IPS-NIHi11 (cell line): ENCODE results near the gene IFNLR1.
"Not testable (repeated sequence)": the region's sequence is repeated elsewhere in the genome, so short reads cannot be mapped to it uniquely, and the experiment has no call there.

Experiments used
- DNase-seq: peaks from one replicate; pipeline ENCODE4 v3.0.0; 2012; ENCODE audit warnings: mixed read lengths, low spot score

IFNLR1 gene

DNA sequence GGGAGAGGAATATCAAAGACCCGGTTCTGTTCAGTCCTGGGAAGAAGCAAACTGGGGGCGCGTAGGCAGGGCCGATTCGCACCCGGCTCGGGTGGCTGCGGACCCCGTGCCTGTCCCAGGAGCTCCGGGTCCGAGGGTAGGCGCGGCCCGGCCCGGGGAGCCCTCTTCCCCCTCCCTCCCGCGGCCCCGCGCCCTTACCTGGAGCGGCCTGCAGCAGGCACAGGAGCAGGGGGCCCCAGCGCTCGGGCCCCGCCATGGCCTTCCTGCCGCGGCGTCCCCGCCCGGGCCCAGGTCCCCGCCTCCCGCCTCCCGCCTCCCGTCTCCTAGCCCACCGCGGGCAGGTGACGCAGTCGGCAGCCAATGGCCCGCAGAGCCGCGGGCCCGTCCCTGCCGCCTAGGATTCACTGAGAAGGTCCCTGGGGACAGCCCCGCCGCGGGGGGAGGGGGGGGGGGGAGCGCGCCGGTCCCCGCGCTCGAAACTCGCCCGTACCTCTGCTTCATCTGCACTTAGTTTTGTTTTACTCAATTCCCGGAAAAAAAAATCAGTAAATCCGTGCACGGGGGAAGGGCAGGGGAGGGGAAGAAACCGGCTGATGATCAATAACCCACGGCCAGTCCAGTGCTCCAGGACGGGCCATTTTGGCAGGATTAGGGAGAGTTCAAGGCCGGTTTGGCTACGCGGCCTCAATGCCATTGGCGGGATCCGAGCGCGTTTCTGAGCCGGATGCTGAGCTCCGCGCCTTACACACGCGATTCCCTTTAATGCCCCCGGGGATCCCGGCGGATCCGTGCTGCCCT is at the start of gene IFNLR1:
Gene IFNLR1 (minus strand): TSS at position 297 of the 798 bp plus-strand sequence. CDS start 41 bp downstream, at position 256.
- DNase-seq = peak; percentile 96

DNA sequence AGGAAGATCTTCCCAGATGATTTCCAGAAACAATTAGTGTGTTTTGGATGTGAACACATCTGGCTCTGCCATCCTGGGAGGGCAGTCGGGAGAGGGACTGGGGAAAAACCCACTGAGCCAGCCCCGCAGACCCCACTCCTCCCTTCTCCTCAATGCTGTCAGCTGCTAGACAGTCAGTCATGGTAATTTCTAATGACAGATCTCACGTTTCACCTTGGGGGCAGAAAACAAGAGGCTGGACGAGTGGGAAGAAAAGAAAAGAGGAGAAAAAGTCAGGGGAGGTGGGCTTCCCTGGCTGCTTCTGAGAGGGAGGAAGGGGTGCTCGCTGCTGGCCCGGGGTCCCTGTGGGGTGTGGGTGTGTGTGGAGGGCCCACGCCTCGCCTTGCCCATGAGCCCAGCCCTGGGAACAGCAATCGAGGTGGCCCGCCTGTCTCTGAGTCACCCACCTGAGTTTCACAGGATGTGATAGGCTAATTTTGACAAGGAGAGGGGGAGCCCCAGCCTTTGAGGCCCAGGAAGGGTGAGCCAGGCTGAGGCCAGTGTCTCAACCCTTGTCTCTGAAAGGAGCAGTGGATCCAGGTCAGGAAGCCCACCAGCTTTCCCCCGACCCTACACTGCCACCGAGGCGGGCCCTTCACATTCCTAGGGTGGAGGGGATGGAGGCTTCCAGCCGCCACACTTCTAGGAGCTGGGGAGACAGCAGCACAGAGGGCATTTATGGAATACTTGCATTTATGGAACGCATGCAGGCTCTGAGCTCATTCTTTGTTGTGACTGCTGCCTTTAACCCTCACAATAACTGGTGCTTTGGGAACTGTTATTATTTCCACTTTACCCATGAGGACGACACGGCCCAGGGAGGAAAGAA is 49.1 kb upstream of the IFNLR1 start:
- peak; percentile 55 for DNase-seq

DNA sequence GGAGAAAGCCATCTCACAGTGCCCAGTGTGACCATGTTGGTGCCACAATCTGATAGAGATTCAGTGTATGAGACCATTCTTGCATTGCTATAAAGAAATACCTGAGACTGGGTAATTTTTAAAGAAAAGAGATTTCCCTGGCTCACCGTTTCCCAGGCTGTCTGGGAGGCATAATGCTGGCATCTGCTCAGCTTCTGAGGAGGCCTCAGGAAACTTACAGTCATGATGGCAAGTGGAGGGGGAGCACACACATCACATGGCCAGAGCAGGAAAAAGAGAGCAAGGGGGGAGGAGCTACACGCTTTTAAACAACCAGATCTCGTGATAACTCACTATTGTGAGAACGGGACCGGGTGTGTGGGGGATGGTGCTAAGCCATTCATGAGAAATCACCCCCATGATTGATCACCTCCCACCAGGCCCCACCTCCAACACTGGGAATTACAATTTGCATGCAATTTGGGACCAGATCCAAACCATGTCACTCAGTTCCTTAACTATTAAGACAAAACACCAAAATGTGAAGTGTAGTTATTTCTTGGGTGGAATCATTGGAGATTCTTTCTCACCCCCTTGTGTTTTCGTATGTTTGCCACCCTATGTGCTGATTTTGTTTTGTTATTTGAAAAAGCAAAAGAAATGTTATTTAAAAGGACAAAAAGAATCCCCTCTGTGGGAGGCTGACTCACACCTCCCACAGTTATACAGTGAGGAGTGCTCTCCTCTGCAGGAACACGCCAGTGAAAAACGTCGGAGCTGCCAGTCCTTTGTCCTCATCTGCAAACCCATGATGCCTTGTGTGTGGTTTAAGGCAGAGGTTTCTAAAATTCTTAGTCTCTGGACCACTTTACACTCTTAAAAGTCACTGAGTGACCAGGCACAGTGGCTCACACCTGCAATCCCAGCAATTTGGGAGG is 46.9 kb upstream of the IFNLR1 start:
- no peak for DNase-seq

DNA sequence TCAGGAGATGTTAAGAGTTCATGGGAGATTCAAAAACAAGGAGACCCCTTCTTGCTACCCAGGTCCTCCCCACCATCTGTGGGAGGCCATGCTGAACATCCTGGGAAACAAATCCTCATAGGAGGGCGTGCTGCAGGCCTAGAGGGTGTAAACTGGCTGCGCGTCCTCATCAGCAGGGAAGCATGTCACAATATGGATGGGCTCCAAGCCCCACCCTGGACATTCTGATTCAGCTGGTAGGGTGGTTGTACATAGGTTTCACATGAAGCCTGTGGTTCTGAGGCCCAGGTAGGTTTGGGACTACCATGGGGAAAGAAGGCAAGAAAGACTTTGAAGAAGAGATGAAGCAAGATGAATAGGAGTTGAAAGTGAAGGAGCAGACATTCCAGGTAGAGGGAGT is 44.6 kb upstream of the IFNLR1 start:
- no peak for DNase-seq

DNA sequence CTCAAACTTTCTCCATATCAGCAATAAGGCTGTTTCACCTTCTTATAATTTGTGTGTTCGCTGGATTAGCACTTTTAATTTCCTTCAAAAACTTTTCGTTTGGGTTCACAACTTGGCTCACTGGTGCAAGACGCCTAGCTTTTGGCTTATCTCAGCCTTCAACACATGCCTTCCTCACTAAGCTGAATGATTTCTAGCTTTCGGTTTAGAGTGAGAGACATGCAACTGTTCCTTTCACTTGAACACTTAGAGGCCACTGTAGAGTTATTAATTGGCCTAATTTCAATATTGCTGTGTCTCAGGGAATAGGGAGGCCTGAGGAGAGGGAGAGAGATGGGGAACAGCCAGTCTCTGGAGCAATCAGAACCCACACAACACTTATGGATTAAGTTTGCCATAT is 41.2 kb upstream of the IFNLR1 start:
- DNase-seq = no peak

DNA sequence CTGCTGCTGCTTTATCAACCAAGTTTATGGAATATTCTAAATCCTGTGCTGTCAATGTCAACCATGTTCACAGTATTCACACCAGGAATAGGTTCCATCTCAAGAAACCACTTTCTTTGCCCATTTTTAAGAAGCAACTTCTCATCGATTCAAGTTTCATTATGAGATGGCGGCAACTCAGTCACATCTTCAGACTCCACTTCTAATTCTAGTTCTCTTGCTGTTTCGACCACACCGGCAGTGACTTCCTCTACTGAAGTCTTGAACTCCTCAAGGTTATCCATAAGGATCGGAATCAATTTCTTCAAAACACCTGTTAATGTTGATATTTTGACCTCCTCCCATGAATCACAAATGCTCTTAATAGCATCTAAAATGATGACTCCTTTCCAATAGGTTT is 39.7 kb upstream of the IFNLR1 start:
- DNase-seq = no peak

DNA sequence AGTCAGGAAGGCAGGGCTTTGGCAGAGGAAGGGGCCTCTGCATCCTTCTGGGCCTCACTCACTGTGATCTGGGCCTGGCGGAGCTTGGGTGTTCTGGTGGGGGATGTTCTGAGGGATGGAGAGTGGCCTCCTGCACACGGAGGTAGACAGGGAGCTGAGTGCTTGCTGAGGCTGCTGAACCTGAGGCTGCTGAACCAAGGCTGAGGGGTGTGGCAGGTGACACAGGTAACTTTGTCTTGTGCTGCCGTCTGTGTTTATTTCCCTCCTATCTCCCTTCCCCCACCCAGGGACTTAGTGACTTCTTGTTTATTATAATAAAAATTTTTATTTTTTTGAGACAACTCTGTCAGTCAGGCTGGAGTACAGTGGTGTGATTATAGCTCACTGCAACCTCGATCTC is 37.7 kb upstream of the IFNLR1 start:
- no peak for DNase-seq

DNA sequence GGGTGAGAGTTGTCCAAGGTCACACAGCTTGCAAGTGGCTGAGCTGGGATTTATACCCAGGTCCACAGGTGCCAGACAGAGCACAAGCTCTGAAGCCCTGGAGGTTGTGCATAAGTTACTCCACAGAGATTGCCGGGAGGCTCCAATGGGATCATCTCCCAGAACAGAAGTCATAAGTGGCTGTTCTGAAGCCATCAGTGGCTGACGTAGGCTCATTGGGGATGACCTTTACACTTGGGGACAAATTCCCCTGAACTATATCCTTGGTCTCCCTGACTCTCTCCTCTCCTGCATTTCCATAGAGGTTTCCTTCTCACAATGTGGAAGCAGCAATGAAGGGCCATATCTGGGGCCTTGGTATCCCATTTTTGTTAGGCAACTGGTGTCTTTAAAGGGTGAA is 37.0 kb upstream of the IFNLR1 start:
- no peak for DNase-seq

DNA sequence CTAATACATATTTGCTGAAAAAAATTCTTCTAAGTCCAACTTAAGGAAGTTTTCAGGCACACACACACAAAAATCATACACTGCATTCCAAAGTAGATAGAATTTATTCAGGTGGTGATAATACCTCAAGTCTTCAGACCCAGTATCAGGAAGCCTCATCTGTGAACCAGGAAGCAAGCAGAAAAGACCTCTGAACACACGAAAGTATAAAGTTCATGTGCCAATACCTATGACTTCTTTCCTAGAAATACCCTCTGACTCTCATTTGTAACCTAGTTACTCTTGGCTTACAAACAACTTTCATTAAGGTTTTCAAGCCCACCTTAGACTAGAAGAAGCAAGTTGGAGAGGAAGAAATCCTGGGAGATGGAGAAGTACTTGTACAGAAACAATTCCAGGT is 35.7 kb upstream of the IFNLR1 start:
- no peak for DNase-seq

DNA sequence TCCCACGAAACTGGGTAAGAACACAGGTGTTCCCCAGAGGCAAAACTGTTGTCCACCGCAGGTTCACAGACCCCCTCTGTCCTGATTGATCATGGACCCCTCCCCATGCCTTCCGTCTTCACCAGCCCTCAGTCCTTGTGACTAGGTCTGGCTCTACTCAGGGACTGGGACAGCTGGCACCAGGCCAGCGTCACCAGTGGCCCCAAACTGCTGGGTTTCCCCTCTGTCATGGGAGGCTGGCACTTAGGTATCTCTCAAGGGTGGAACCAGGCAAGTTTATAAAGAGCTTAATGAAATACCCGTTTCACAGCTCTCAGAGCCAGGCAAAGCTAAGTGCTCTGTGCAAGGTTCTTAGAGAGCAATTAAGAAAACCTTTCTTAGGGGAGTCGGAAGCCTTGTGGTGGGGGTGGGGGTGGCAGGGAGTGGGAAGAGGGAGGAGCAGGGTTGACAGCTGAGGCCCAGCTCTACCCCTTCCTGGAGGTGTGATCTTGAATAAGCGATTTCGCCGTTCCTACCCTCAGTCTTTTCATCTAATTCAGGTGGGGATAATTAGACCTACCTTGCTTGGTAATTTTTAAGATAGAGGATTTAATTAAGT is 35.0 kb upstream of the IFNLR1 start:
- no peak for DNase-seq

DNA sequence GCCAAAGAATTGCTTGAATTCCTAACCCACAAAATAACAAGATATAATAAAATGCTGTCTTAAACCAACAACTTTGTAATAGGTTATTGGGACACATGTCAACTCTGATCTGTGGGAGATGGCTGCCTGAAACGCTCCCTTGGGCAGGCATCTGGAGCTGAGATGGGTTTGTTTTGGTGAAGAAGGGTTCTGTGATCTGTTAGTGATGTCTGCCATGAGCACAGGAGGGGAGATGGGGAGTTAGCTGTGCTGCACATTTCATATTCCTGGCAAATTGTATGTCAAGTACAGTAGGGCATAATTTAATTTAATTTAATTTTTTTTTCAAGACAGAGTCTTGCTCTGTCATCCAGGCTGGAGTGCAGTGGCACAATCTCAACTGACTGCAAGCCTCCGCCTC is 34.2 kb upstream of the IFNLR1 start:
- DNase-seq = no peak

DNA sequence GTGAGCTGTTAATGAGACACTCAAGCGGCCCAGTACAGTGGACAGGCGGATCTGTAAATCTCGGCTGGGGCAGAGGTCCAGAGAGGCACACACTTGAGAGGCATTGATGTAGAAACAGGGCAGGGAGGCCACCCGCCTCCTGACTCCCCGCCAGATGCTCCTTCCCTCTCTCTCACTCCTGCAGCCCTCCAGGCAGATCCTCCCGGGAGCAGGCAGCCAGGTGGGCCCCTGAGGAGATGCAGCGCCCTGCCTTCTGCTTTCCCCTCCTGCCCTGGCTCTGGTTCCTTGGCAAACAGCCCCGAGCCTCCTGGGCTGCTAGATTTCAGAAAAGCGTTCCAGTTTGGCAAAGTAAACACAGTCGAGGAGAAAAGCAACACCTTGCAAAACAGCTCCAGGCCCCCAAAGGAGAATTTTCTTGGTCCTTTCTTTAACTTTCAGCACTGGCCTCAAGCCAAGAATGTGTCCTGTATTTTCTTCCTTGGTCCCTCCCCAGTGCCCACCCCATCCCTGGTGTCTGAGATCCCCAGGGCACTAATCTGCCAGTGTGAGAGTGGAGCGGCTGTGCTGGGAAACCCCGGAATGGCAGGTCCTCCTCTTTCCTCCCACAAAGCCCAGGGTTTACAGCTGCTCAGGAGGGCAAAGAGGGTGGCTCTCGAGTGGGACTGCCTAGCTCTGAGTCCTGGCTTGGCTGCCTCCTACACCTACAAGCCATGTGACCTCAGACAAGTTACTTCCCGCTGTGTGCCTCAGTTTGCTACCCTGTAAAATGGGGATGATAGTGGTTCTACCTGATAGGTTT is 29.4 kb upstream of the IFNLR1 start:
- DNase-seq = no peak

DNA sequence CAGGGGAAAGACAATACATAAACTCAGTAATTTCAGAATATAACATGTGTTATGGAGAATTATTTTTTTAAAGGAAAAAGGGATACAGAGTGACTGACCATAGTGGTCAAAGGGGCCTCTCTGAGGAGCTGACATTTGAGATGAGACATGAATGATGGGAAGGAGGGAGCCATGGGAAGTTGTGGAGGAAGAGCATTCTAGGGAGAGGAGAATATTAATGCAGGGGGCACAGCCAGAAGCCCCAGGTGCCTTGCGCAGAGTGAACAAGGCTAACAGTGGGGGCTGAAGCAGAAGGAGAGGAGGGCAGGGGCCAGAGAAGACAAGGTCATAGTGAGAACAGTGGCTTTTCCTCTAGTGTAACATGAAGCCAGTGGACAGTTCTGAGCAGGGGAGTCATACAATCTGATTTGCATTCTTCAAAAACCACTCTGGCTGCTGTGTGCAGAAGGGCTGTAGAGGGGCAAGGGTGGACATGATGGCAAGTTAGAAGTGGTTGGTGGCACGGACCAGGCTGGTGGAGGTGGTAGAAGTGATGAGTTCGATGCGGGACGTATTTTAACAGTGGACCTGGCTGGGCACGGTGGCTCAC is 28.2 kb upstream of the IFNLR1 start:
- DNase-seq = no peak

DNA sequence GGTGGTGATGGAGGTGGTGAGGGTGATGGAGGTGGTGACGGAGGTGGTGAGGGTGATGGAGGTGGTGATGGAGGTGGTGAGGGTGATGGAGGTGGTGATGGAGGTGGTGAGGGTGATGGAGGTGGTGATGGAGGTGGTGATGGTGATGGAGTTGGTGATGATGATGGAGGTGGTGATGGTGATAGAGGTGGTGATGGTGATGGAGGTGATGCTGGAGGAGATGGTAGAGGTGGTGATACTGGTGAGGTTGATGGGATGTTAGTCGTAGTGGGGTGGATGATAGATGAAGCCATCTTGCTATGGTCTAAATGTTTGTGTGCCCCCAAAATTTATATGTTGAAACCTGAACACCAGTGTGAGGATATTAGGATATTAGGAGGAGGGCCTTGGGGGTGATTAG is 25.3 kb upstream of the IFNLR1 start:
- DNase-seq = no peak

DNA sequence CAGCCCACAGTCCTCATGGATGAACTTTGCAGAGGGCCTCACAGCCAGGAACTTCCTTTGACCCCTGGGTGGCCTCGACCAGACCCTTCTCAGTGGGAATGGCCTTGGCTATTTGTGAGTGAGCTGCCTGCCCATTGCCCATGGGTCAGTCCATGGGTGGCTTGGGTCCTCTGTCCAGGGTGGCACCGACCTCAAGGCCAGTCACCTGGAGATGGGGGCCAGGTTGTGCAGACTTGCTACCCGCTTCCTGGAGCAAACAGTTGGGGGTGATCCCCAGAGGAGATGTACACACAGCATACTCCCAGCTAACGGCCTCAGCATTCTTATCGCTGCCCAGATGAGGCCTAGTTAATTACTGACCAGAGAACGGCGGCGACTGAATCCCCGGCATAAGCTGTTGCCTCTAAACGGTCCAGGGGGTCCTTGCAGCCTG is 23.1 kb upstream of the IFNLR1 start:
- DNase-seq = no peak

DNA sequence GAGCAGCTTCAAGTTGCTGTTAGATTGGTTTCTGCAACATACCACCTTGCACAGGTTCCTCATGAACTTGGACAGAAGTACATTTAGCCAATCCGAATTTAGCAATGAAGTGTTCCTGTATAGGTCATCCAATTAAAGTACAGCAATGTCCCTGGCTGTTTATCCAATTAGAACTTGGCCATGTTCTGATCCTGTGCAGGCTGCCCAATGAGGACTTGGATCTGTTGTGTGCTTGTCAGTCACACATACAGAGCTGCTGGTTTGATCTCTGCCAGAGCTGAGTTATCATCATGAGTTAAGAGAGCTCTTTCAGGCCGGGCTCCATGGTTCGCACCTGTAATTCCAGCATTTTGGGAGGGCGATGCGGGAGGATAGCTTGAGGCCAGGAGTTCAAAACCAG is 22.0 kb upstream of the IFNLR1 start:
- DNase-seq = no peak

DNA sequence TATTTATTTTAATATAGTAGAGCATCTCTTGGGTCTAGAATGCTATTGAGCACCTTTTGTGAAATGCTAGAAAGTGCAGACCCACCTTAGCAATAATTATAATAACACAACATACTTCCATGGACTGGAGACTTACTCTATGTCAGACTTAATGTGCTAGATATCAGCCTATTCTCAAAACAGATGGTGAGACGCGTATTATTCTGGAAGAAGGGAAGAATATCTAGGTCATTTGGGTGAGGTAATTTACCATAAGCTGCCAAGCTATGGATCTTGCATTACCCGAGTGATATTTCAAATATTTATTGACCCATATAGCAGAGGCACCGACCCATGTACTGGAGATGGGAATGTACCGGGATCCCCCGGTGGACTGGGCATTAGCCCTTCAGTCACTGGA is 20.6 kb upstream of the IFNLR1 start:
- no peak for DNase-seq

DNA sequence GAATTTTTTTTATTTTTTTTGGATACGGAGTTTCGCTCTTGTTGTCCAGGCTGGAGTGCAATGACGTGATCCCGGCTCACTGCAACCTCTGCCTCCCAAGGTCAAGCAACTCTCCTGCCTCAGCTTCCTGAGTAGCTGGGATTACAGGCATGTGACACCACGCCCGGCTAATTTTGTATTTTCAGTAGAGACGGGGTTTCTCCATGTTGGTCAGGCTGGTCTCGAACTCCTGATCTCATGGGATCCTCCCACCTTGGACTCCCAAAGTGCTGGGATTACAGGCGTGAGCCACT is 20.3 kb upstream of the IFNLR1 start:
- DNase-seq = not testable (repeated sequence)

DNA sequence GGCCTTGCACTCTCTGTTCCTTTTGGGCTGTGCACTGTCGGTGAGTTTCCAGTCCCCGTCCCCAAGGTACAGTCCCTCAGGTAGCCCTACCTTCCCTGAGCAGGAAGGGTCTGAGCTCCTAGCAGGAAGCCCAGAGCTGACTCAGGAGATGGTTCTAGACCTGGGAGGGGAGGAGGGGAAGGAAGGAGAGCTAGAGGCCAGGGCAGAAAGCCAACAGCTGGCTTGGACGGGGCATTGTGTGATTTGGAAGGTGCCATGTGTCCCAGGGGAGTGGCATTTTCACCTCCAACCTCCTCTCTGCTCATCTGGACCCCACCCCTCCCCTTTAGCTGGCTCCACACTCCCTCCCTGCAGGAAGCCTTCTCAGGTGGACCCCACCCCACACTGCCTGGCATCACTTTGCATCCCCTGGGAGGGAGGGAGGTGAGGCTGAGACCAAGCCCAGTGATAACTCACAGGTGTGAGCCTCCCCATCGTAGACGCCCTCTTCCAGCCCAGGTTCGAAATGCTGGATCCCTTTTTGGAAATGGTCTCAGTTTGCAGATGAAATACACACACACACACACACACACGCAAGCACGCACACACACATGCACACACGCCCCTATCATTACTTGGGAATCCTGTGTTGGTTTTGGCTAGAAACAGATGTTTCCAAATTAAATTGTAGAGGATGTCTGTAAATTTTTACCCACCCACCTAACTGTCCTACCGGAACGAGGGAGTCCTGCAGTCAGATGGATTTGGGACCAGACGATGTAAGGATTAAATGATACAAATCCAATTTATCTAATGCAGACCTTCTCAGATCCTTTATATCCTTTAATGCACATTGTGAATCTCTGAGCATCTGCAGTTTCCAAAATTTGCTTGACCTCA is 19.7 kb upstream of the IFNLR1 start:
- DNase-seq = no peak

DNA sequence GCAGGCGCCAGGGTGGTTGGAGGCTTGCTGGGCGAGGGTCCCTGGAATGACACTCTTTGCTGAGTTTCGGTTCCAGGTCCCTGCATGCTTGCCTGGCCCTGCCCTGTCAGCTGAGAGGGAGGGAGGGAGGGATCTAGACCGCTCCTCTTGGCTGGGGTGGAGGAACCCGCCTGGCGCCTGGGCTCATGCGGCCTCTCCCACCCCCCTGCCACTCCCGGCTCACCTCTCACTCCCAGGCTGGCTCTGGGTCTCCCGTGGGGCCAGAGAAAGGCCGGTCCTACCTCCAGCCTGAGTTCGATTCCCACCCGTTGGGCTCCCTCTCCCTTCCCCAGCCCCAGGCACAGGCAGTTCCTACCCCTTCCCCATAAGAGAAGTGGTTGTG is 19.0 kb upstream of the IFNLR1 start:
- DNase-seq = no peak
